Stimulated activated CD4-positive, alpha-beta T cell treated with anti-CD3 and anti-CD28 coated beads, TNF-alpha, amount 100 ng/mL, for 24 hours (primary cell): ENCODE results near the gene MS4A7.

Experiments used
- DNase-seq, 3 experiments: peaks; one replicate each; pipeline ENCODE4 v3.0.0-alpha.2; 2020; ENCODE audit warnings: low read depth in 3 of 3

Gene MS4A7

GRCh38 chr11:60370811-60371298, 7.5 kb upstream of the MS4A7 start:
- no peak for DNase-seq

- no peak for DNase-seq
These were observed 6.9 kb upstream of the MS4A7 start for GRCh38 chr11:60371386-60371785.

- DNase-seq = no peak
These were observed 6.5 kb upstream of the MS4A7 start for GRCh38 chr11:60371854-60372253.

- DNase-seq = no peak
These were observed 5.6 kb upstream of the MS4A7 start for GRCh38 chr11:60372767-60373166.

GRCh38 chr11:60375316-60375715, 3.0 kb upstream of the MS4A7 start:
- DNase-seq = no peak

- DNase-seq = no peak
These were observed 1.7 kb upstream of the MS4A7 start for GRCh38 chr11:60376601-60377000.

DNA sequence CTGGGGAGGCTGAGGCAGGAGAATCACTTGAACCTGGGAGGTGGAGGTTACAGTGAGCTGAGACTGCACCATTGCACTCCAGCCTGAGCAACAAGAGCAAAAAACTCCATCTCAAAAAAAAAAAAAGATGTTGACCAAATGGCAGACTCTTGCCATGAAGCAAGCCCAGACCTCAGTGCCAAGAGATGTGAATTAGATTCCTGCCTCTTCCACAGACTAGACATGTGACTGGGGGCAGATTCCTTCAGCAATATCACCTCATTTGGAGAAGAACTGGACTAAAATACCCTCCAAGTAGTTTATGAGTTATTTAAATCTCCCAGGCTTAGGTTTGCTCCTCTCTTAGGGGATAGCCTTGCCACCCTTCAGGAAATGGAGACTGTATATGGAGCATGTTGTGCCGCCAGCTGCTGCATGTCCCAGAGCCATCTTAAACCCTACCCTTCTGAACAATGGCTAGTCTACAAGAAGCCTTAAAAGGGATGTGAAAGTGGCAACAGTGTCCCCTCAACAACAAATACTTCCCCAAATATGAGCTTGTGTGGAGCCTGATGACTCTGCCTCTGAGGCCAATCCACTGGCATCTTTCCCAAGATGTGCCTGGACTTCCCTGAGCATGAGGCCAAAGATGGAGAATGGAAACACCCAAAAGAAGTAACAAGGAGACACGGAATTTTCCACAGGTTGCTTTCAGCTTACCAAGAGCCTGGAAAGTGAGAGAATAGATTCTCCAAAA, 763 bp upstream of the MS4A7 start:
- DNase-seq = no peak

- no peak for DNase-seq
These were observed 11.1 kb downstream of the MS4A7 start for GRCh38 chr11:60389279-60389910.

DNA sequence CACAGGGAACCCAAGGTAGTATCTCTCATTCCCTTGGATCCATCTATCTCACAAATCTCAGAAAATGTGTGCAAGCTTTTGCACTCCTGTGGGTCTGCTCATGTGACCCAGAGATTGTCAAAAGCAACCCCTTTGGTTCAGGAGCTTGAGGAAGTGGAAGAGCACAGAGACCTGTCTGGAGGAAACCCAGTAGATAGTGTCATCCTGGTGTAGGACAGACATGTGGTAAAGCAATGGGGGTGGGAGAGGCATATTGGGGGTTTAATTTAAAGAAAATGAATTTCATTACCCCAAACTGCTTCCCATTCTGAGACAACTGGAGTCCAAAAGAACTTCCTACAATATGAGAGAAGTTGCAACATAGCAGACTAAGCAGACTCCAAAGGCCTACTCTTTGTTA, 12.1 kb downstream of the MS4A7 start:
- DNase-seq = no peak

- no peak for DNase-seq
These were observed 14.0 kb downstream of the MS4A7 start for GRCh38 chr11:60392361-60392760.

DNA sequence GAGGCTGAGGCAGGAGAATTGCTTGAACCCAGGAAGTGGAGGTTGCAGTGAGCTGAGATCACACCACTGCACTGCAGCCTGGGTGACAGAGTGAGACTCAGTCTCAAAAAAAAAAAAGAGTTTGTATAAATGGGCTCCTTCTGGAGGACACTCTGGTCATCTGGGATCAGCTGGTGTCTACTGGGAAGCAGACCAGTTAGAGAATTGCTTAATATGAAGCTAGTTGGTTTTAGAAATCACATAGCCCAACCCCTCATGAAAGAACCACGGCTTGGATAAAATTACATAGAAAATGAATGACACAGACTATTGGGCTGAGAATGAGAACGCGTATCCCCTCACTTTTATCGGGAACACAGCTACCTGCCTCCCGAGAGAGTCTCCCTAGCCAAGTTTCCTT, 14.7 kb downstream of the MS4A7 start:
- DNase-seq = no peak

- DNase-seq = no peak
These were observed 16.5 kb downstream of the MS4A7 start for GRCh38 chr11:60394666-60395380.

GRCh38 chr11:60396382-60396781, 18.1 kb downstream of the MS4A7 start, which contains the start of gene MS4A14:
TSS of gene MS4A14 (plus strand) at chr11:60396459. CDS start at chr11:60396579, 120 bp downstream.
- DNase-seq = no peak

- DNase-seq = no peak
These were observed 18.5 kb downstream of the MS4A7 start for GRCh38 chr11:60396799-60397198.

- no peak for DNase-seq
These were observed 41.7 kb downstream of the MS4A7 start for GRCh38 chr11:60420015-60420414.

- DNase-seq = no peak
These were observed 44.3 kb downstream of the MS4A7 start for GRCh38 chr11:60422609-60423008.

DNA sequence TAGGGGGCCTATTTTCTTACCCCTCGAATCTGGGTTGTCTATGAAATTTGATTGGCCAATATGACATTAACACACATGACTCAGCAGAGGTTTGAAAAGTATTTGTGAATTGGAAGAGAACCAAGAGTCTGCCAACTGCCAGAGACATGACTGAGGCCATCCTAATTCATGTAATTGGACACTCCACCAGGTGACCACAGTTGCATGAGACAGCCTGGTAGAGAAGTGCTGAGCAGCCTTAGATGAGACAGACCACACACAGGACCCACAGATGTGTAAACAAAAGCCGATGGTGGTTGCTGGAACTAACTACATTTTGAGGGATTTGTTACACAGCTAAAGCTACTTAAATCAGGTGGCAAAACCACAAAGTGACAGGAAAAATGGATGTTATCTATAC, 50.2 kb downstream of the MS4A7 start:
- DNase-seq = no peak

- DNase-seq = no peak
These were observed 50.9 kb downstream of the MS4A7 start, which contains the start of gene MS4A5 for GRCh38 chr11:60429272-60429671. TSS of gene MS4A5 (plus strand) at chr11:60429572. CDS start at chr11:60429675, 103 bp downstream.

- DNase-seq = no peak
These were observed 52.9 kb downstream of the MS4A7 start for GRCh38 chr11:60431251-60431650.

- no peak for DNase-seq
These were observed 55.1 kb downstream of the MS4A7 start for GRCh38 chr11:60433401-60433800.
